Activated gamma-delta T cell treated with Interleukin-2 at 50 U/mL for 16 hours (primary cell): ENCODE results near the gene NFIX.

ENCODE experiments used
- DNase-seq: peaks from one replicate; pipeline ENCODE4 v3.0.0-alpha.2; 2020

The NFIX gene

GRCh38 chr19:12990853-12991252 lies 4.4 kb upstream of the NFIX start:
- DNase-seq = no peak

DNA sequence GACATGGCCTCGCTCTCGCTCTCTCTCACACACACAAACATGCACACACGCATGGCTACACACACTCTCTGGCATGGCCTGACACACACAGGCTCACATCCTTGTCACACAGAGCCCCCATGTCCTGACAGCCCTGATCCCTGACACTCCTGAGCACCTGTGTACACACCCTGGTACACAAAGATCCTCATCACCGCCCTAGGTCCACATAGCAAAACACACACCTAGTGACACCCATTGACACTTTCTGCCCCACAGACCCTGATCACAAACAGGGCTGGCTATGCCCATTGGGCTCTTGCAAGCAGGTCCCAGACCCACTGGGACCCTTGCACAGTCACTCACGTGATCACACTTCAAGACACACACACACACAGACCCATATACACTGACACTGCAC lies 4.0 kb upstream of the NFIX start:
- no peak for DNase-seq

GRCh38 chr19:12992729-12993128 lies 2.5 kb upstream of the NFIX start:
- DNase-seq = no peak

GRCh38 chr19:12993562-12993961 lies 1.7 kb upstream of the NFIX start:
- DNase-seq = no peak

DNA sequence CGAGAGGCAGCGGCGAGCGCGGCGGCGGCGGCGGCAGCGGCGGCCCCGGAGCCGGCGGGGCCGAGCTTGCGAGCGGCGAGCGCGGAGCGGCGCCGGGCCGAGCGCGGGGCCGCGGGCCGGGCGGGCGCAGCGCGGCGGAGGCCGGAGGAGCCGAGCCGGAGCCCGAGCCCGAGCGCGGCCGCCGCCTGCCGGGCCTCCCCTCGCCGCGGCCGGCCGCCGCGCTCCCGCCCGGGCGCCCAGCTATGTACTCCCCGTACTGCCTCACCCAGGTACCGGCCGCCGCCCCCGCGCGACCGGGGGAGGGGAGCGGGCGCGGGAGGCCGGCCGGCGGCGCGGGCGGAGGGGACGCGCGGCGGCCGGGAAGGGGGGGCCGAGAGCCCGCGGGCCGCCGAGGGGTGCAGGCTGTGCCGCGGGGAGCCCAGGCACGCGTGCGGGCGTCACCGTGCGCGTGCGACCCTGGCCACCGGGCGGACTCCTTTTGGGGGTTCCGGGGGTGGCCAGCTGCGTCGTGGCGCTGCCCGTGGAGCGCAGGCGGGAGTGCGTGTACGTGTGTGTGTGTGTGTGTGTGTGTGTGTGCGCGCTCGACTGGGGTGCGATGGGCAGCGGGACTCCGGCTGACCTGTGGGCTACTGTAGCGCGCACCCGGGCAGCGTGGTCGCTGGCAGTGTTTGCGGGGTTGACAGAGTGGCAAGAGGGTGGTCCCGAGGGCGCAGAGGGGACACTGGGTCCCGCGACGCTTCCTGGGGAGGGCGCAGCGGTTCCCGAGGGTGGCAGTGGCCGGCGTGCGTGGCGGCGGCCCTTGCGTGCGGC lies 526 bp downstream of the NFIX start:
- no peak for DNase-seq

DNA sequence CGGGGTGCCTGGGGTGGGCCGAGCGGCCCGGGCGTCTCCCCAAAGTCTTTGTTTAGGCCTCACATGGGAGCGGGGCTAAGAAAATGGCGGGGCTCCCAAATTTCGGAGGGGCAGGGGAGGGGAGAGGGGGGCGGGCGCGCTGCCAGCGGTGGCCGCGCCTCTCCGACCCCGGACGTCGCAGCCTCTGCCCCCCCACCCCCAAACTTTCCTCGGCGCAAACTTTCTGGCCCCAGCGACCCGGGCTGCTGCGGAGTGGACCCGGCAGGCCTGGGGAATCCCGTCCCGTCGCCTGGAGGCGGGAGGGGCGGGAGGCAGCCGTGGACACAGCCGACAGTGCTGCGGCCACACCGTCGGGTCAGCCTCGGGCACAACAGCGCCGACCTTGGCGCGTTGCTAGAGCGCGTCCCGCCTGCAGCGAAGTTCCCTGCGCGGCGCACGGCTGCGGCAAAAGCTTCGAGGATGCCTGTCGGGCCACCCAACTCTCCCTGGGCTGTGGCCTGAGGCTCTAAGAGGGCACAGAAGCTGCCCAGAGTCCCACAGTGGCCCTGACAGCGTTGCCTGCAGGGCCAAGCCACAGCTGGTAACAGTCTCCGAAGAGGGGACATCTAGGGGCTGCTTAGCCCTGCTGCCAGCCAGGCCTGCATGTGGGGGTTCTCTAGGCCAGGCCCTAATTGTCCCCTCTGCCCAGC lies 1.3 kb downstream of the NFIX start:
- DNase-seq = no peak

DNA sequence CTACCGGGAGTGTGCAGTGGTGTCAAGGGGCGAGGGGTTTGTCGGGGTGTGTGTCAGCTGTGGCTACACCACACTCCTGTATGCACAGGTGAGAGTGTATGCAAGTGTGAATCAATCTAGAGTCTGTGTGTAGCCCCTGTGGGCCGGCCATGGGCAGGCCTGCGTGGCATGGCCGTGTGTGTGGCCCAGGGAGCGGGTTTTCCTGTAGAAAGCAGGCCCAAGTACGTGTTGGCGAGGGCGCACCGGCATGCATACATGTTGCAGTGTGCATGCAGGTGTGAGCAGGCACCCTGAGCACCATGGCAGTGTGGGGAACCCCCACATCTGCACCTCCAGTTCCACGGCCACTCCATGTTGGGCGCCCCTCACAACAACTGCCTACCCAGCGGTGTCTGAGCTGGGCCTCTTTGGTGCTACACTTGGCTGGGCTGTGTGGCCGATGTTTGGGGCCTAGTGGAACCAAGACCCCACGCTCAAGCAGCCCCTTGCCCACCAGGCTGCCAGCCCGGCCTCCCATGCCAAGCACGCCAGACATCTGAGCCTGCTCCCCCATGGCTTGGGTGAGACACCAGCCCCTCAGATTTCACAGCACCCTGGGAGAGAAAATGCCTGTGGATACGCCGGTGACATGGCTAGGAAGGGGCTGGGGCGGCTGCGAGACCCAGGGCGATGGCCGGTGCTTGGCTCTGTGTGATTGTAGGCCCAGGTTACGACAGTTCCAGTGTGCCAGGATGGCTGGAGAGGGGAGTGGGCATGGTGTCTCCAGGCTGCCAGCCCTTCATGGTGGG lies 2.1 kb downstream of the NFIX start:
- no peak for DNase-seq

- no peak for DNase-seq
These were observed 3.0 kb downstream of the NFIX start for GRCh38 chr19:12997967-12998940.

GRCh38 chr19:13001166-13001501 lies 5.9 kb downstream of the NFIX start:
- no peak for DNase-seq

GRCh38 chr19:13001502-13002165 lies 6.4 kb downstream of the NFIX start:
- no peak for DNase-seq

GRCh38 chr19:13002166-13002898 lies 7.1 kb downstream of the NFIX start:
- no peak for DNase-seq

DNA sequence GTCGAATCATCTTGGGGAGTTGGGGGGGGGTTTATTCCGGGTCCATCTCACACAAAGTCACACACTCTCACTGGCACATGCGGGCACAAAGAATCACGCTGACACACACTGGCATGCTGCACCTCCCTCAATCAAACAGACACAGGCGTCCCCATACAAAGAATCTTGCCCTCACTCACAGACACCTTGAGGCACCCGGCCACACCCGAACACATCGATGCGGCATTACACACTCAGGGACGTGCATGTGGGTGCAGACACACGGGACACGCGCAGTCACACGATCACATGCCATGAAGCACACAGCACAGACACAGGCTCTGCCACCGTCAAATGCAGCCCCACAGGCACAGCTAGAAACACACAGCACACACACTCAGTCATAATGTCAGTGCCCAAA lies 7.8 kb downstream of the NFIX start:
- DNase-seq = no peak

DNA sequence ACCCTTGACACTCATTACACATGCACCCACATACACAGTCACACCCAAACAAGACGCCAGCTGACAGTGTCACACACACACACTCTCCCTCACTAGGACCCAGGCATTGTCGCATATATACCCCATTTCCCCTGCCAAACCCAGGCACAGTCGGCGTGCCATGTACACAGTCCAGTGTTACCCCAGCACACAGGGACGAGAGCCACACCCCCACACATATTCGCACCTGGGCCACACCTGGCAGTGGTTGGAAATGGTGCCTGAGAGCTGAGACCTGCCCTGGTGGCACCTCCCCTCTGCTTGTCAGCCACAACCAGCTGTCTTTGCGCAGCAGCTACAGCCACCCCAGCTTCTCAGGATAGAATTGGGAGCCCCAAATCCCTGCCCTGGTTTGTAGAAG lies 9.0 kb downstream of the NFIX start:
- no peak for DNase-seq

GRCh38 chr19:13005253-13005652 lies 10.0 kb downstream of the NFIX start:
- no peak for DNase-seq

DNA sequence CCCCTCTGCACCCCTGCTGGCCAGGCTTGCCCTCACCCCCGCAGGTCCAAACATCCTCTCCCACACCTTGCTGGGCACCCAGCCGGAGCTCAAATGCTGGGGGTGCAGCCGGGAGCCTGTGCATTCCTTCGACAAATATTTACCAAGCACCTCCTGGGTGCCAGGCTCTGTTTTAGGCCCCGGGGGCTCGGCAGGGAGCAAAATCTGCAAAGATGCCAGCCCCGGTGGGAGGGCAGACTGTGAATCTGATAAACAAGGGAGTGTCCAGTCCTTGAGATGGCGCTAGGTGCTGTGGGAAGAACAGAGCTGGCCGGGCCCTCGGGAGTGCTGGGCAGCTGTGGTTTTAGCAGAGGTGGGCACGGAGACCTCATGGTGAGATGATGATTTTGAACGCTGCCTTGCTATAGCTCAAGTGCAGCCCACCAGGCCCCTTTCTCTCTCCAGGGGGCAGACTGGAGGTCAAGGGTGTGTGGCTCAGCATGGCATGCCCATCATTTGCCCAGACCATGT lies 10.6 kb downstream of the NFIX start:
- no peak for DNase-seq

DNA sequence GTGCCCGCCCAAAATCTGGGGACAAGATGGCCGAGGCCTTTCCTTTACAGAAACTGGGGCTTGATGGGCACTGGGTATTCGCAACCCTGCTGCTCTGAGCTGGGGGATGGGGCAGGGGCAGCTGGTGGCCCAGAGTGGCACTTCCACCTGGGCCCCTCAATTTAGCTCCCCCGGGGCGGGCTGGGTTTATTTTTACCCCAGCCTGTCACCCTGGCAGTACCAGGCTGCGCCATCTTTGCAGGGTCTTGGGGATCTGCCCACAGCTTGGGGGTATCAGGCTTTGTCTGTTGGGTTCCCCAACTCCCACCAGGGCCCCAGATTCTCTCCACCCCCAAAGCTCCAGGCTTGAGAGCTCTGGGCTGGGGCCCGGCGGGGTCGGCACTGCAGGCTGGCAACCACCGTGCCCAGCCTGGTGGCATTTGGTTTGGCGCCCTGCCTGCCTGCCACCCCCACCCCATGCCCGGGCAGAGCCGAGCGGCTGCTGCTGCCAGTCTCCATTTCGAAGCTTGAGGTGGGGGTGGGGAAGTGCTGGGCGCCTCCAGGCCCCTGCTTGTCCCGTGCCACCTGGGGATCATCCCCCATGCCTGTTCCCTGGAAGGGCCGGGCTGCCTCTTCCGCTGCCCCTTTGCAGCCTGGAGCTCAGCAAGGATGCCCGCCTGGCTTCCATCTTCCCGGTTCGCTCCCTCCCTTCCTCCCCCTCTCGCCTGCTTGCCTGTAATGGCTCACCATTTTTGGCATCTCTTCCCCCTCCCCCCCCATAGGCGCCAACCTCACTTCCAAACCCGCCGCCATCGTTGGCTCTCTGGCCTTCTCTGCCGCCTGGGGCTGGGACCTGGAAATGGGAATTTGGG lies 11.4 kb downstream of the NFIX start:
- DNase-seq = no peak

DNA sequence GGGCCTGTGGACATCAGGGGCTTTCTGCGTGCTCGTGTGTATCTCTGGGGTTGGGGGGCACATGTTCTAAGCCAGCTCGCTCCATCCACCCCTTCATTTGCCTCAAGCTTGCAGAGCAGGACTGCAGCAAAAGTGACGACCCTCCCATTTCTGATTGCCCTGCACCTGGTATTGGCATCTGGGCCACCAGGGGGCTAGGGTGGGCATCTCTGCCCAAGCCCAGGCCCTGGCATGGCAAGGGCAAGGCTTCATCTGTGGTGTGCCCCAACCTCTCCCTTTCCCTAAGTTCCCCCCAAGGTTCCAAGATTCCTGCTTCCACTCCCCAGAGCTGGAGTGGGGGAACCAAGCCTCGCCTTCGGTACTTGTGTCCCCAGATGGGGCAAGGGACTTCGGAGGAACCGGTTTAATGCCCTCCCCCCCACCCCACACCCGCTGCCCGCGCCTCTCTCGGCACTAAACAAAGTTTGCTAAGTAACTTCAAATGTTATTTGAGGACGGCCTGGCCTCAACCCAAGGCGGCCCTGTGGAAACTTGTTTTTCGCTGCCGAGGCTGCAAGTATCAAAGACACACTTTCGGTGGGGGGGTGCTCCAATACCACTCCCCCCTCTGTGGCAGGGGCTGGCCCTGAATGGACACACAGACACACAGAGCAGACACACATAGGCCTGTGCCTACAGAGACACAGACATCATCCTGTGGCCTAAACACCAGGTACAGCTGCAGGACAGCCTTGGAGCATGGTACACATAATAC lies 12.2 kb downstream of the NFIX start:
- DNase-seq = no peak

DNA sequence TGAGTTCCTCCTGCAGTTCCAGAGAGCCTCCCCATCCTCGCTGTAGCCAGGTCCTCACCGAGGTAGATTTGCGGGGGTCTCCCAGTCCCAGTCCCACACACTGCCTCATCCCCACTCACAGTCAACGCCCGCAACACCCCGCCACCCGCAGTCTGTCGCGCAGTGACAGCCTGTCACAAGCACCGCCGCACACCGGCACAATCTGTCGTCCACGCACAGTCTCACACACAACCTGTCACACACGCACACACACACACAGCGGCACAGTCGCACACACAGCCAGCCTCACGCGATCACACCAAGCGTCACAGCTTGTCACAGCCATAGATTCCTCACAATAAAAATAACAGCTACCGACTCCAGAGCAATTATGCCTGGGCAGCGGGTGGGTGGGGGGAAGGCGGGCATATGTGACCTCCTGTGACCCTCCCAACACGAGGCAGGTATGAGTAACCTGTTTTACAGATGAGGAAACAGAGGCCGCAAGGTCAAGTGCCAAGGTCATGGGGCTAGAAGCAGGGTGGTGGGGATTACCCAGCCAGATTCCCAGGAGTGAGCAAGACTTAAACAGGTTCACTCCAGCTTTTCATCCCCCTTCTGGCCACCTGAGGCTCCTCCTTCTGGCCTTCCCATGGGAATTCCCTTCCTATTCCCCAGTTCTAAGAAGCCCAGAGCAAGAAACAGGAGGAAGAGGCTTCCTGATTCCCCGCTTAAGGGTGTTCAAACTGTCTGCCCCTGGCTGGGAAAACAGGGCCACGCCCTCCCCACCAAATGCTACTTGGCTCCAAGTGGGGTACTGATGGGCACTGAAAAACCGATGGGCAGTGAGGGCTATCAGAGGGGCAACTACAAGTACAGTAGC lies 13.9 kb downstream of the NFIX start:
- DNase-seq = no peak
